Prostate gland (tissue), 2 donors: ENCODE data around the gene DRC7. TPM values are rescaled to one million over a fixed set of nuclear protein-coding genes. Genes with fewer than 3 reads are reported as not detected.
"Not testable (repeated sequence)": the region's sequence is repeated elsewhere in the genome, so short reads cannot be mapped to it uniquely, and the experiment has no call there.

ENCODE experiments used
- DNase-seq: peaks from one replicate; pipeline ENCODE4 v3.0.0-alpha.2; 2019; ENCODE audit warnings: low spot score
- H3K27ac ChIP-seq, 2 donors: fragments of 200-600 bp; sonication (generic); 2 replicates each; pipeline ENCODE4 v1.5.1; 2017 to 2019
- H3K27me3 ChIP-seq: fragments of 200-600 bp; sonication (generic); replicated peaks from 2 replicates; pipeline ENCODE4 v1.5.1; 2019; ENCODE audit not compliant: insufficient read depth
- H3K36me3 ChIP-seq, 2 donors: fragments of 200-600 bp; sonication (generic); 1 replicate in 1 of 2; 2 replicates in 1 of 2; pipeline versions ENCODE4 v1.5.1 to v1.8.1; 2017 to 2019
- H3K4me1 ChIP-seq: fragments of 200-600 bp; sonication (generic); replicated peaks from 2 replicates; pipeline ENCODE4 v1.5.1; 2019
- H3K4me3 ChIP-seq, 2 donors: fragments of 200-600 bp; sonication (generic); 2 replicates each; pipeline ENCODE4 v1.5.1; 2017 to 2019
- H3K9me3 ChIP-seq: fragments of 200-600 bp; sonication (generic); 2 replicates; pipeline ENCODE4 v1.5.1; 2017
- CTCF ChIP-seq, 4 experiments: fragments of 200-600 bp in 2 of 4; fragments of 450-650 bp in 2 of 4; sonication (generic) in 2 of 4; IDR thresholded peaks; 1 replicate in 3 of 4; 2 replicates in 1 of 4; pipeline ENCODE4 v1.5.1; 2016 to 2019; ENCODE audit warnings: antibody characterized with exemption in 4 of 4, mild to moderate bottlenecking in 2 of 4, moderate library complexity in 2 of 4
- POLR2A ChIP-seq: fragments of 450-650 bp; IDR thresholded peaks from one replicate; pipeline ENCODE4 v1.6.1; 2016; ENCODE audit warnings: antibody characterized with exemption, mild to moderate bottlenecking
- POLR2AphosphoS5 ChIP-seq: sonication (generic); formaldehyde crosslinking; IDR thresholded peaks from one replicate; pipeline ENCODE4 v1.6.1; 2017; ENCODE audit warnings: antibody characterized with exemption
- WGBS: methylation state at CpG from one replicate; pipeline ENCODE4 v1.1.5; 2018; 5-methylcytosine and 5-hydroxymethylcytosine counted together
- intact Hi-C: fragments of 100-400 bp; cut with DNase I; formaldehyde crosslinking; loops from one replicate; pipeline ENCODE4 v1.14.2; 2022
- total RNA-seq, 2 donors: library from RNA; depleted of rRNA; stranded (reverse); fragments of >200 nt; gene quantifications; one replicate each; pipeline ENCODE4 v1.1.0, GENCODE V29; 2016

The DRC7 gene
- total RNA-seq, 2 donors from 2014 or later: 5.5 TPM; not detected in 1

- H3K36me3 ChIP-seq: no peaks in the 10 kb centered on the region
- H3K27me3 ChIP-seq: no peaks in the 10 kb centered on the region
- no peak overlapping the region for H3K27ac ChIP-seq
- H3K9me3 ChIP-seq: no peaks in the 10 kb centered on the region
- no peaks in the 10 kb centered on the region for H3K4me1 ChIP-seq
- TF ChIP-seq POLR2AphosphoS5 (no peak), POLR2A (no peak), CTCF (IDR thresholded peaks at IDR 0.05) (no peak)
- 91% methylated on average over 20 of the region's 20 CpGs for WGBS
- H3K4me3 ChIP-seq: no peak overlapping the region
- intact Hi-C loops: no loop called here
- no peak for DNase-seq
These were observed 25.8 kb upstream of the DRC7 start for GRCh38 chr16:57668630-57669475.

DNA sequence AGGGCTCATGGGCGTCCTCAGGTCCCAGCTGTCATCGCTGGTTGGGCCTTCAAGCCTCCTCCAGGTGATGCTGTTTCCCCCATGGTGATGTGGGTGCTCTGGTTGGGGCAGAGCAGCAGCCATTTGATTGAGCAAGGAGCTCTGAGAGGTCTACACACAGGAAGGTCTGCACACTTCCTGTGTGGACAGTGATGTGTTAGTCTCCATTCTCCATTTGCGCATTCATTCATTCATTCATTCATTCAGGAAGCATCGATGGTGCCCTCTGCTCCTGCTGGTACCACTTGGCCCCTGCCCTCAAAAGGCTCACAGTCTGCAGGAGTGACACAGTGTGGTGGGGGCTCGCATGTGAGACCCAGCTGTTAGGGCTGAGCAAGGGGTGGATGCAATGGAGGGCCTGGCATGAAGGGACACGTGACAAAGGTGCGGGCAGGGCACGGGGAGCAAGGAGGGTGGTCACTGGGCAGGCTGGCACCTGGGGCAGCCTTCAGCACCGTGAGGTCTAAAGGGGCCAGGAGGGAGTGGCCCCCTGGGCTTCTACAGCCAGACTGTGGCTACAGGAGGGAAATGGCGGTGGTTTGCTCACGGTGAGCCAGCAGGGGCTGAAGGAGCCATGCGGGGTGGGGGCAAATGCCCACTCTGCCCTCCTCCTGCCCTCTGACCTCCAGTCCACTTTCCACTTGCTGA, 25.0 kb upstream of the DRC7 start:
- WGBS: 82% methylated on average over 12 of the region's 12 CpGs
- no peaks in the 10 kb centered on the region for H3K9me3 ChIP-seq
- H3K27me3 ChIP-seq: no peaks in the 10 kb centered on the region
- no peak for DNase-seq
- intact Hi-C loops: no loop called here
- no peaks in the 10 kb centered on the region for H3K4me1 ChIP-seq
- no peak for TF ChIP-seq CTCF (IDR thresholded peaks at IDR 0.05)
- no peak for TF ChIP-seq POLR2A
- TF ChIP-seq POLR2AphosphoS5: no peak
- no peak overlapping the region for H3K4me3 ChIP-seq
- H3K27ac ChIP-seq: no peak overlapping the region
- H3K36me3 ChIP-seq: no peaks in the 10 kb centered on the region

- WGBS: 34% methylated on average over 4 of the region's 4 CpGs
- no peaks in the 10 kb centered on the region for H3K36me3 ChIP-seq
- no peaks in the 10 kb centered on the region for H3K27me3 ChIP-seq
- no peak overlapping the region for H3K27ac ChIP-seq
- no peak for TF ChIP-seq POLR2A
- TF ChIP-seq CTCF (IDR thresholded peaks at IDR 0.05): no peak
- TF ChIP-seq POLR2AphosphoS5: no peak
- DNase-seq: no peak
- H3K4me3 ChIP-seq: no peak overlapping the region
- intact Hi-C loops: no loop called here
- no peaks in the 10 kb centered on the region for H3K4me1 ChIP-seq
- no peaks in the 10 kb centered on the region for H3K9me3 ChIP-seq
These were observed 24.4 kb upstream of the DRC7 start for GRCh38 chr16:57670196-57670595.

- H3K4me1 ChIP-seq, H3K27me3 ChIP-seq, H3K36me3 ChIP-seq, H3K27ac ChIP-seq, DNase-seq, H3K4me3 ChIP-seq, intact Hi-C loops, H3K9me3 ChIP-seq: not testable (repeated sequence)
- WGBS: 86% methylated on average over 7 of the region's 7 CpGs
These were observed 23.2 kb upstream of the DRC7 start for GRCh38 chr16:57671451-57671850.

DNA sequence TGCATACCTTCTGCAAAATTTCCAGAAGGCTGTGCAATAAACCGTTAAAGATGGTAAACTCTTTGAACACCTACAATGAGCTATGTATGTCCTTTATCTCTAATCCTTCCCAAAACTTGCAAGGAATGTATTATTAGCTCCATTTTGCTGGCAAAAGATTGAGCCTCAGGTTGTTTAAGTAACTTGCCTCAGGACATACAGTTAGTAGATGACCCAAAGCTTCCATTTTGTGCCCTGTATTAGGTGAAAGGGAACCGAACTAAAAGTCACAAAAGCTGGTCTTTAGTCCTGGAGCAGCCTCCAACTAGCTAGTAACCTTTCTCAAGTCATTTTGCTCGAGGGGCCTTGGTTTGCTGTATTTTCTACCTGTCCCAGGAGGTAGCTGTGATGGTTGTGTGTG, 22.2 kb upstream of the DRC7 start:
- no peak for TF ChIP-seq POLR2AphosphoS5
- TF ChIP-seq POLR2A: no peak
- no peak for TF ChIP-seq CTCF (IDR thresholded peaks at IDR 0.05)
- intact Hi-C loops: no loop called here
- no peak overlapping the region for H3K27ac ChIP-seq
- no peak overlapping the region for H3K4me3 ChIP-seq
- H3K36me3 ChIP-seq: no peaks in the 10 kb centered on the region
- no peaks in the 10 kb centered on the region for H3K27me3 ChIP-seq
- no peak for DNase-seq
- H3K4me1 ChIP-seq: no peaks in the 10 kb centered on the region
- 86% methylated on average over 3 of the region's 3 CpGs for whole genome bisulfite sequencing
- no peaks in the 10 kb centered on the region for H3K9me3 ChIP-seq
